ENCODE measurements around the gene TPM3. TPM values are rescaled to one million over a fixed set of nuclear protein-coding genes. Genes with fewer than 3 reads are reported as not detected.

TPM3 gene
- total and polyA plus RNA-seq, 9 of the 15 experiments (the other 6 are each of a cell fraction or from before 2014, with no cell fraction given): 202 to 604 (median 421) TPM

DNA sequence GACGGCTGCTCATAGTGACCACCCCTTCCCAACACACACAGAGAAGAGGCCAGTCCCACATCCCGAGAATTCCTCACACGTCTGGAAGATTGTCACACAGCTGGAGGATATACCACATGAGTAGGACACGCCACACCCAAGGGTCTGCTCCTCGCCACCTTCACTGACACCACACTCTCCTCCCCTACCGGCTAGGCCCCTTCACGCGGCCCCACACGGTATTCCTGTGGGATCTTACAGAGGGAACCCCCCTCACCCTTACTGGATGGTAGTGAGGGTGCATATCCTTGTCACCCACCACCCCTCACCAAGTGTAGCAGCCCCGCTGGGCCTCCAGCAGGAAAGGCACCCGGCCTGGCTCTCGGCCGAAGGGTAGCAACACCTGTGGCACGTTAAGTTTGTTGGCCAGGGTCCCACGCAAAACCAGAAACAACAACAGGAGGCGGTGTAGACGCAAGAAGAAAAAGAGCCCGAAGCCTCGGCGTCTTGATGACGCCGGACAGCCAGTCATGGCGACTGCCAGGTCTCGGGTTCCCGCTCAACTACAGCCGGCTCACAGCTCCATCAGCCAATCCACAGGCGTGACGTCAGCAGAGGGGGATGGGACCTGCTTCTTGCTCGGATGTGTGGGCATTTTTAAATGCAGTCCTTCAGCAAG lies 37.2 kb downstream of the TPM3 start, which contains the start of gene NUP210L (continued):
- TF ChIP-seq, protein P1, sequence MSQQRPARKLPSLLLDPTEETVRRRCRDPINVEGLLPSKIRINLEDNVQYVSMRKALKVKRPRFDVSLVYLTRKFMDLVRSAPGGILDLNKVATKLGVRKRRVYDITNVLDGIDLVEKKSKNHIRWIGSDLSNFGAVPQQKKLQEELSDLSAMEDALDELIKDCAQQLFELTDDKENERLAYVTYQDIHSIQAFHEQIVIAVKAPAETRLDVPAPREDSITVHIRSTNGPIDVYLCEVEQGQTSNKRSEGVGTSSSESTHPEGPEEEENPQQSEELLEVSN (IDR thresholded peaks at IDR 0.05; ENCODE audit: borderline replicate concordance in 1 of 2, extremely low read depth in 1 of 2, insufficient read depth in 1 of 2, insufficient read length in 1 of 2, low read depth in 1 of 2, low read length in 1 of 2, poor library complexity in 1 of 2, severe bottlenecking in 1 of 2): peak in 1 of 2 experiments; percentile 72
- TF ChIP-seq, protein P2, sequence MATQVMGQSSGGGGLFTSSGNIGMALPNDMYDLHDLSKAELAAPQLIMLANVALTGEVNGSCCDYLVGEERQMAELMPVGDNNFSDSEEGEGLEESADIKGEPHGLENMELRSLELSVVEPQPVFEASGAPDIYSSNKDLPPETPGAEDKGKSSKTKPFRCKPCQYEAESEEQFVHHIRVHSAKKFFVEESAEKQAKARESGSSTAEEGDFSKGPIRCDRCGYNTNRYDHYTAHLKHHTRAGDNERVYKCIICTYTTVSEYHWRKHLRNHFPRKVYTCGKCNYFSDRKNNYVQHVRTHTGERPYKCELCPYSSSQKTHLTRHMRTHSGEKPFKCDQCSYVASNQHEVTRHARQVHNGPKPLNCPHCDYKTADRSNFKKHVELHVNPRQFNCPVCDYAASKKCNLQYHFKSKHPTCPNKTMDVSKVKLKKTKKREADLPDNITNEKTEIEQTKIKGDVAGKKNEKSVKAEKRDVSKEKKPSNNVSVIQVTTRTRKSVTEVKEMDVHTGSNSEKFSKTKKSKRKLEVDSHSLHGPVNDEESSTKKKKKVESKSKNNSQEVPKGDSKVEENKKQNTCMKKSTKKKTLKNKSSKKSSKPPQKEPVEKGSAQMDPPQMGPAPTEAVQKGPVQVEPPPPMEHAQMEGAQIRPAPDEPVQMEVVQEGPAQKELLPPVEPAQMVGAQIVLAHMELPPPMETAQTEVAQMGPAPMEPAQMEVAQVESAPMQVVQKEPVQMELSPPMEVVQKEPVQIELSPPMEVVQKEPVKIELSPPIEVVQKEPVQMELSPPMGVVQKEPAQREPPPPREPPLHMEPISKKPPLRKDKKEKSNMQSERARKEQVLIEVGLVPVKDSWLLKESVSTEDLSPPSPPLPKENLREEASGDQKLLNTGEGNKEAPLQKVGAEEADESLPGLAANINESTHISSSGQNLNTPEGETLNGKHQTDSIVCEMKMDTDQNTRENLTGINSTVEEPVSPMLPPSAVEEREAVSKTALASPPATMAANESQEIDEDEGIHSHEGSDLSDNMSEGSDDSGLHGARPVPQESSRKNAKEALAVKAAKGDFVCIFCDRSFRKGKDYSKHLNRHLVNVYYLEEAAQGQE (IDR thresholded peaks at IDR 0.05; ENCODE audit: borderline replicate concordance): no peak
- TF ChIP-seq, protein P2 (CRISPR knock-in tag; IDR thresholded peaks at IDR 0.05; ENCODE audit: low read depth): no peak
- TF ChIP-seq ATF1 (CRISPR knock-in tag; IDR thresholded peaks at IDR 0.05) (no peak), ATF1 (tag; IDR thresholded peaks at IDR 0.05) (peak; percentile 87), ZNF133 (CRISPR knock-in tag; IDR thresholded peaks at IDR 0.05) (no peak), ETV5 (CRISPR knock-in tag; IDR thresholded peaks at IDR 0.05; ENCODE audit: low read depth) (0 out of 2 replicates have a peak, but pooled peaks have one; percentile 41), SNIP1 (IDR thresholded peaks at IDR 0.05; ENCODE audit: low read depth) (no peak), ZSCAN29 (IDR thresholded peaks at IDR 0.05) (no peak), GATAD2A (IDR thresholded peaks at IDR 0.05) (no peak), RB1 (IDR thresholded peaks at IDR 0.05; ENCODE audit: low read depth) (no peak), CREB1 (IDR thresholded peaks at IDR 0.05) (0 out of 2 replicates have a peak, but pooled peaks have one; percentile 13), CREB1 (CRISPR knock-in tag; IDR thresholded peaks at IDR 0.05) (0 out of 2 replicates have a peak, but pooled peaks have one; percentile 40), POLR2G (IDR thresholded peaks at IDR 0.05; ENCODE audit: low read depth, low read length) (peak; percentile 71)
- TF ChIP-seq, protein P3, sequence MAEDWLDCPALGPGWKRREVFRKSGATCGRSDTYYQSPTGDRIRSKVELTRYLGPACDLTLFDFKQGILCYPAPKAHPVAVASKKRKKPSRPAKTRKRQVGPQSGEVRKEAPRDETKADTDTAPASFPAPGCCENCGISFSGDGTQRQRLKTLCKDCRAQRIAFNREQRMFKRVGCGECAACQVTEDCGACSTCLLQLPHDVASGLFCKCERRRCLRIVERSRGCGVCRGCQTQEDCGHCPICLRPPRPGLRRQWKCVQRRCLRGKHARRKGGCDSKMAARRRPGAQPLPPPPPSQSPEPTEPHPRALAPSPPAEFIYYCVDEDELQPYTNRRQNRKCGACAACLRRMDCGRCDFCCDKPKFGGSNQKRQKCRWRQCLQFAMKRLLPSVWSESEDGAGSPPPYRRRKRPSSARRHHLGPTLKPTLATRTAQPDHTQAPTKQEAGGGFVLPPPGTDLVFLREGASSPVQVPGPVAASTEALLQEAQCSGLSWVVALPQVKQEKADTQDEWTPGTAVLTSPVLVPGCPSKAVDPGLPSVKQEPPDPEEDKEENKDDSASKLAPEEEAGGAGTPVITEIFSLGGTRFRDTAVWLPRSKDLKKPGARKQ (CRISPR knock-in tag; IDR thresholded peaks at IDR 0.05): 0 out of 2 replicates have a peak, but pooled peaks have one; percentile 26
- TF ChIP-seq, protein P4, sequence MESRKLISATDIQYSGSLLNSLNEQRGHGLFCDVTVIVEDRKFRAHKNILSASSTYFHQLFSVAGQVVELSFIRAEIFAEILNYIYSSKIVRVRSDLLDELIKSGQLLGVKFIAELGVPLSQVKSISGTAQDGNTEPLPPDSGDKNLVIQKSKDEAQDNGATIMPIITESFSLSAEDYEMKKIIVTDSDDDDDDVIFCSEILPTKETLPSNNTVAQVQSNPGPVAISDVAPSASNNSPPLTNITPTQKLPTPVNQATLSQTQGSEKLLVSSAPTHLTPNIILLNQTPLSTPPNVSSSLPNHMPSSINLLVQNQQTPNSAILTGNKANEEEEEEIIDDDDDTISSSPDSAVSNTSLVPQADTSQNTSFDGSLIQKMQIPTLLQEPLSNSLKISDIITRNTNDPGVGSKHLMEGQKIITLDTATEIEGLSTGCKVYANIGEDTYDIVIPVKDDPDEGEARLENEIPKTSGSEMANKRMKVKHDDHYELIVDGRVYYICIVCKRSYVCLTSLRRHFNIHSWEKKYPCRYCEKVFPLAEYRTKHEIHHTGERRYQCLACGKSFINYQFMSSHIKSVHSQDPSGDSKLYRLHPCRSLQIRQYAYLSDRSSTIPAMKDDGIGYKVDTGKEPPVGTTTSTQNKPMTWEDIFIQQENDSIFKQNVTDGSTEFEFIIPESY (CRISPR knock-in tag; IDR thresholded peaks at IDR 0.05): peak; percentile 80

Measured in K562 (cell line).